Nasal cavity respiratory epithelium epithelial cell of viscerocranial mucosa (primary cell): ENCODE results near the gene FKBP10. TPM values are rescaled to one million over a fixed set of nuclear protein-coding genes. Genes with fewer than 3 reads are reported as not detected.

ENCODE experiments used
- total RNA-seq: library from RNA; depleted of rRNA; stranded (reverse); fragments of >200 nt; gene quantifications from 2 replicates; pipeline ENCODE4 v1.2.3, GENCODE V29; 2014

Gene FKBP10, protein sequence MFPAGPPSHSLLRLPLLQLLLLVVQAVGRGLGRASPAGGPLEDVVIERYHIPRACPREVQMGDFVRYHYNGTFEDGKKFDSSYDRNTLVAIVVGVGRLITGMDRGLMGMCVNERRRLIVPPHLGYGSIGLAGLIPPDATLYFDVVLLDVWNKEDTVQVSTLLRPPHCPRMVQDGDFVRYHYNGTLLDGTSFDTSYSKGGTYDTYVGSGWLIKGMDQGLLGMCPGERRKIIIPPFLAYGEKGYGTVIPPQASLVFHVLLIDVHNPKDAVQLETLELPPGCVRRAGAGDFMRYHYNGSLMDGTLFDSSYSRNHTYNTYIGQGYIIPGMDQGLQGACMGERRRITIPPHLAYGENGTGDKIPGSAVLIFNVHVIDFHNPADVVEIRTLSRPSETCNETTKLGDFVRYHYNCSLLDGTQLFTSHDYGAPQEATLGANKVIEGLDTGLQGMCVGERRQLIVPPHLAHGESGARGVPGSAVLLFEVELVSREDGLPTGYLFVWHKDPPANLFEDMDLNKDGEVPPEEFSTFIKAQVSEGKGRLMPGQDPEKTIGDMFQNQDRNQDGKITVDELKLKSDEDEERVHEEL
- 34.5 and 113 TPM in 2 replicates for total RNA-seq

DNA sequence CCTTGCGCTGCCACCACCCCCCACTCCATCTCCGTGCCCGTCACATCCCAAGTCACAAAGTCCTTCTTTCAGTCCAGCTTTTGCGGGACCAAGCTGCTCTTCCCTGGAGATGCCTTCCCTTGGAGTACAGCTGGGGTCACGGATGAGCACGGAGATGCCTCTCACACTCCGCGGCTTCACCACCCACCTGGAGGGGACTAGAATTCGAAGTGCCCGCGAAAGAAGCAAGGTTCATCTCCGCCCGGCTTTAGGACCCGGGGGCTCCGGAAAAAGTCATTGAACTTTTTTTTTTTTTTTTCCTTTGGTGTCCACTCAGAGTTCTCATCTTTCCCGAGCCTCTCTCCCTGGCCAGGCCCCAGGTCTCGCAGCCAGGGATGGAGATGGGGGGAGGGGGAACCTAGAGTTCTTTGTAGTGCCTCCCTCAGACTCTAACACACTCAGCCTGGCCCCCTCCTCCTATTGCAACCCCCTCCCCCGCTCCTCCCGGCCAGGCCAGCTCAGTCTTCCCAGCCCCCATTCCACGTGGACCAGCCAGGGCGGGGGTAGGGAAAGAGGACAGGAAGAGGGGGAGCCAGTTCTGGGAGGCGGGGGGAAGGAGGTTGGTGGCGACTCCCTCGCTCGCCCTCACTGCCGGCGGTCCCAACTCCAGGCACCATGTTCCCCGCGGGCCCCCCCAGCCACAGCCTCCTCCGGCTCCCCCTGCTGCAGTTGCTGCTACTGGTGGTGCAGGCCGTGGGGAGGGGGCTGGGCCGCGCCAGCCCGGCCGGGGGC lies at the start of gene FKBP10:
TSS of gene FKBP10 (plus strand) at position 624 of the 771 bp plus-strand sequence. CDS start at position 655, 31 bp downstream.

DNA sequence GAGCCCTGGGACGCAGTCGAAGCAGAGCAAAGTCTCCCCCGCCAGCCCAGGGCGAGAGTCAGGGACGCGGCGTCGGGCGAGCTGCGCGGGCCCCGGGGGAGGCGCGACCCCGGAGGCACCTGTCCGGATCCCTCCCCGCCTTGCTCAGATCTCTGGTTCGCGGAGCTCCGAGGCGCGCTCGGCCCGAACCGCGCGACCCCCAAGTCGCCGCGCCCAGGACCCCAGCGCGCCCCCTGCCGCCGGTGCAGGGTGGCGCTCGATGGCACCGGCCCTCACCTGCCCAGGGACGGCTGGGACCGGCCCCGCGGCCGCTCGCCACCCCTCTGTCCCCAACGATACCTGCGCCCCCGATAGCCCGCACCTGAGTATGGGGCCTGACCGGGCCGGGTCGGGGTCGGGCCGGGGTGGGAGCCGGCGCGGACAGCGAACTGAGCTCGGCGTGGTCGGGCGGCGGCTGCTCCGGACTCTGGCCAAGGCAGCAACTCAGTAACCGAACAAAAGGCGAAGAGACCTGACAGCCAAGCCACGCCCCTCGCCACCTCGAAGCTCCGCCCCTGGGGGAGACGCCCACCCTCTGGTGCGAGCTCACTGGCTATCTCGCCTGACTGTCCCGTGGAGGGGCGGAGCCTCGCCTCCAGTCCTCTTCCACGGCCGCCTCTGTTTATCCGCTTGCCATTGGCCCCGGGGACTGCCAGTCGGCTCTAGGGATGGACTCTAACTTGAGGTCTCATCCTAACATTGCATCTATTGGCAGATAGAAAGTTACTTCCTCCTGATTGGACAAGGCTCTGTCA lies 26.4 kb upstream of the FKBP10 start, which contains the start of gene JUP:
TSS of gene JUP (minus strand) at position 485 of the 794 bp plus-strand sequence. CDS start 14,857 bp downstream, outside the sequence.

DNA sequence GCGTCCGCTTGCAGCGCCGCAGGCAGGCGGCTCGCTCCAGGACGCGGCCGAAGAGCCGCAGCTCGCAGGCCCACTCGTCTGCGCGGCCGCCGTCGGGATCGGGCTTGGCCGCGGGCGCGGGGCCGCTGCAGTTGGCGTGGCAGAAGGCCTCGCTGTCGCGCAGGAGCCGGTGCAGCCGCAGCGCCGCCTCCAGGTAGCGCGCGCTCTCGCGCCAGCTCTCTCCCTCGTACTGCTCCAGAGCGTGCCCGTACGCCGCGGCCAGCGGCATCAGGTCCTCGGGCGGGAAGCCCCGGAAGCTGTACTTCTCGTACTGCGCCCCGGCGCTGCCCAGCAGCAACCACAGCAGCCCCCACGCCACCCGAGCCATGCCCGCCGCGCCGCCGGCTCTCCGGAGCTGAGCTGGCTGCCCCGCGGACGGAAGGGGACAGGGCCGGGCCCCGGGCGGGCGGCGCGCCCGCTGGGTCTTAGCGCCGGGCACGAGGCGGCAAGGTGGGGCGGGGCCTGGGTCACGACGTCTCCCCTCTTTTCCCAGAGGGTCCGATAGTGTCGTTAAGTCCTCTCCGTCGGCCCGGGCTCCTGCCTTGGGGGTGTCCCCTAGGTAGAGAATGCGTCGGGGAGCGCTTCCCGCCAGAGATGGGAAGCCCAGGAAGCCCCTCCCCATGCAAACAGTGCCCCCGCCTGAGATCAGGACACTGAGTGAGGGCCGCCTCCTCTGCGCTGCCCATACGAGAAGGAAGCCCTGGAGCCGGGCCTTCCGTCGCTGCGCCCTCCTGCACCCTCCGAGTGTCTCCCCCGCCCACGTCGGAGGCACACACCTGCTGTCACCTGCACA lies 1.0 kb upstream of the FKBP10 start, which contains the start of gene P3H4:
TSS of gene P3H4 (minus strand) at position 401 of the 832 bp plus-strand sequence. CDS start at position 367, 34 bp downstream.

DNA sequence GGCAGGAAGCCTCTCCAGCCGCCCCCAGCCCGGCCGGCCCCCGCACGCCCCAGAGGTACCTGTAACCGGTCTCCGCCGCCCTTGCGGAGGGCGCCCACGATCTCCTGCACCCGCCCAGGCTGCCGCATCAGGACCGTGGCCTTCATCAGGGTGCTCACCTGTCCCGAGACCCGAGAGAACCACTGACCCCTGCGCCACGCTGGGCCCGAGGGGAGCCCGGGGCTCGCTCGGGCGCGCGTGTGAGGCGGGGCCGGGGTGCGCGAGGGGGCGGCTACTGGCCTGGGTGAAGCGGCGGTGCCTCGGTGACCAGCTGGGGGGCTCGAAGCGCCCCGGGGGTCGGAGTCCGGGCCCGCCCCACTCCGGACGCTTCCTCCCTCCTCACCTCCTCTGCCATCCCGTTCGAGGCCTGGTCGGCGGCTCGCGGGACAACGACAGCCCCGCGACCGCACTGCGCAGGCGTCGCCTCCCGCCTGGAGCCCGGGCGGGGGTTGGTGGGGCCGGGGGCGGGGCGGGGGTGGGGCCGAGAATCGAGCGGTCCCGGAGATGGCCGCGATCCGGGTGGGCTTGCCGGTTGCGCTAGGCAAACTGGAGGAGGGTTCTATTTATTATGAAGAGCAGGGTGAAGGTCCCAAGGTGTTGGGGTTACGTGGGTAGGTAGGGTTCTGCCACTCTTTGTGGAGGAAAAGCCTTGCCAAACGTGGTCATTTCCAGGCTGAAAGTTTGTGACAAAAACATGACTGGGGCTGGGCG lies 23.2 kb downstream of the FKBP10 start, which contains the start of gene NT5C3B:
TSS of gene NT5C3B (minus strand) at position 433 of the 750 bp plus-strand sequence. CDS start at position 394, 39 bp downstream.

DNA sequence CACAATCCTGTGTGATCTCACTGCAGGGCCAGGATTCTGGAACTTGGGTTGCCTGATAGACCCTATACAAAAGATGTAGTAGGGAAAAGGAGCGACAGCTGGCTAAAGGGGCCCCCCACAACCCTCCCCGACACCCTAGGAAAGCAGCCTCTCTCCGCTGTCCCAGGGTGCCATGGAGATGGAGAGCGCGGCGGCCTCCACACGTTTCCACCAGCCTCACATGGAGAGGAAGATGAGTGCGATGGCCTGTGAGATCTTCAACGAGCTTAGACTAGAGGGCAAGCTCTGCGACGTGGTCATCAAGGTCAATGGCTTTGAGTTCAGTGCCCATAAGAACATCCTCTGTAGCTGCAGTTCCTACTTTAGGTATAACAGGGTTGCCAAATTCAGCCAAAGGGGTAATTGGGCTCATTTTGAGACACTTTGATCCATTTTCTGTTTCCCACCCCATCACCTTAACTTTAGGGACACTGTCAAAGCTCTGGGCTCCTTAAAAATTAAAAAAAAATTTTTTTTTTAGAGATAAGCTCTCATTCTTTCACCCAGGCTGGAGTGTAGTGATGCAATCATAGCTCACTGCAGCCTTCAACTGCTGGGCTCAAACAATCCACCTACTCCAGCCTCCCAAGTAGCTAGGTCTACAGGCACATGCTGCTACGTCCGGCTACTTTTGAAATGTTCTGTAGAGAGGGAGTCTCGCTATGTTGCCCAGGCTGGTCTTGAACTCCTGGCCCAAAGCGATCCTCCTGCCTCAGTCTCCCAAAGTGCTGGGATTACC lies 25.1 kb downstream of the FKBP10 start, which contains the start of gene KLHL10:
TSS of gene KLHL10 (plus strand) at position 65 of the 778 bp plus-strand sequence. CDS start at position 173, 108 bp downstream.

DNA sequence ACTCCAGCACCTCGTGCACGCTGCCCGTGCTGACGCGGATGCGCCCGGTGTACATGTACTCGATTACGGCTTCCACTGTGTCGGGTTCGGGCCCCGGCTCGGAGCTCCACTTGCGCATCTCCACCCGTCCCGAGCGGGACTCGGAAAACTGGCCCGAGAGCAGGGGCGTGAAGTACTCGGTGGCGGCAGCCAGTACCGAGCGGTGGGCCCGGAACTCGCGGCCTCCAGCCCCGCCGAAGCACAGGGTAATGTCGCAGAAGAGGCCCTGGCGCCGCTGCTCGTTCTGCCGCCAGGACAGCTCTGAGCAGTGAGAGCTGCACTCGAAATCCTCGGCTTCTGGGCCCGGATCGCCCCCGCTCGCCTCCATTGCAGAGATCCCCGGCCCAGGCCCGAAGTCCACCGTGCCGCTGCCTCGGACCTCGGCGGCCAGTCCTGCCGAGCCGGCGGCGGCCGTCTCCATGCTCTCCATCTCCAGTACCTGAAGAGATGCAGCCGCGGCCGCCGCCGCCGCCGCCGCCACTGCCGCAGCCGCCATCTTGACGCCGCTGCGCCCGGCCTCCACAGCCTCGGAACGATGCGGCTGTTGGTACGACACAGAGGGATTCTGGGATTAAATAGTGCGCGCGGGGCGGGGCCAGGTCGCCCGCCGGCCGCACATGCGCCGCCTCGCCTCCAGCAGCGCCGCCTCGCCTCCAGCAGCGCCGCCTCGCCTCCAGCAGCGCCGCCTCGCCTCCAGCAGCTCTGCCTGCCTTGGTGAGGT lies 52.2 kb downstream of the FKBP10 start, which contains the start of gene KLHL11:
TSS of gene KLHL11 (minus strand) at position 588 of the 760 bp plus-strand sequence. CDS start at position 535, 53 bp downstream.

Other genes with a start within 250 kb of the FKBP10 start
- gene KRT9, start 240.9 kb upstream of the FKBP10 start, total RNA-seq = 0.21 and 0.34 TPM in 2 replicates
- gene KRT14, start 226.1 kb upstream of the FKBP10 start, total RNA-seq = 254 and 1,560 TPM in 2 replicates
- 2,627 and 3,653 TPM in 2 replicates for gene KRT16, start 200.2 kb upstream of the FKBP10 start, total RNA-seq
- gene KRT17, start 188.4 kb upstream of the FKBP10 start, total RNA-seq = 27,930 and 28,043 TPM in 2 replicates
- gene EIF1, start 124.1 kb upstream of the FKBP10 start, total RNA-seq = 140 and 223 TPM in 2 replicates
- gene GAST, start 100.7 kb upstream of the FKBP10 start, total RNA-seq = 1.0 TPM in 1 of 2 replicates, not detected in the other
- gene HAP1, start 78.4 kb upstream of the FKBP10 start, total RNA-seq = 1.4 and 5.1 TPM in 2 replicates
- 357 and 772 TPM in 2 replicates for gene JUP, start 26.3 kb upstream of the FKBP10 start, total RNA-seq
- 33.5 and 51.7 TPM in 2 replicates for gene P3H4, start 1.1 kb upstream of the FKBP10 start, total RNA-seq
- 35.0 and 73.1 TPM in 2 replicates for gene NT5C3B, start 23.2 kb downstream of the FKBP10 start, total RNA-seq
- 0.14 TPM in 1 of 2 replicates, not detected in the other for gene KLHL10, start 24.8 kb downstream of the FKBP10 start, total RNA-seq
- 41.4 and 45.1 TPM in 2 replicates for gene KLHL11, start 52.4 kb downstream of the FKBP10 start, total RNA-seq
- gene ACLY, start 105.9 kb downstream of the FKBP10 start, total RNA-seq = 114 and 147 TPM in 2 replicates
- under 0.01 and 0.07 TPM in 2 replicates for gene ODAD4, start 117.6 kb downstream of the FKBP10 start, total RNA-seq
- gene CNP, start 153.8 kb downstream of the FKBP10 start, total RNA-seq = 27.3 and 39.7 TPM in 2 replicates
- gene DNAJC7, start 204.4 kb downstream of the FKBP10 start, total RNA-seq = 51.3 and 72.0 TPM in 2 replicates
- gene NKIRAS2, start 207.1 kb downstream of the FKBP10 start, total RNA-seq = 27.7 and 39.2 TPM in 2 replicates
- gene C17orf113, start 237.6 kb downstream of the FKBP10 start, total RNA-seq = 0.64 and 0.68 TPM in 2 replicates